SW480 (cell line): ENCODE results near the gene EXOC4.

Source experiments
- DNase-seq: peaks from one replicate; pipeline ENCODE4 v3.0.0-alpha.2; 2016; ENCODE audit warnings: low spot score

The EXOC4 gene

GRCh38 chr7:133709036-133709880 lies 456.4 kb downstream of the EXOC4 start:
- DNase-seq, result no peak

GRCh38 chr7:133712544-133712943 lies 459.7 kb downstream of the EXOC4 start:
- no peak for DNase-seq

- DNase-seq, result no peak
Observed at GRCh38 chr7:133714654-133715053, 461.8 kb downstream of the EXOC4 start.

DNA sequence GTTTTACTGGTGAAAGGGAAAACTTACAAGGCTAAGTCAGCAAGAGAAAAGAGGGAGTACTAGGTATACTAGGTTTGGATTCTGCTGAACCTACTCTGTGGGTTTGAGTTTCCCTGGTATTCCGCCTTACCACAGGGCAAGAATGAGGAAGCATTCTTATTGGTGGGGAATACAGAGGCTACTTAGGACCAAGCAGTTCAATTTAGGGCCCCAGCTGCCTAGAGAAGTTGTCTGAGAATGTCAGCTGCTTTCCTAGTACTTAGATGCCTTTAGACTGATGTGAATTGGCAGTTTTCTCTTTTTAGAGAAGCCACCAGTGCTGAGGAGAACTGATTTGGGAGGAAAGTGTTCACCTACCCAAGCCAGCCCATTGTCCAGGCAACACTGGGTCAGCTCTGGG lies 465.3 kb downstream of the EXOC4 start:
- no peak for DNase-seq

DNA sequence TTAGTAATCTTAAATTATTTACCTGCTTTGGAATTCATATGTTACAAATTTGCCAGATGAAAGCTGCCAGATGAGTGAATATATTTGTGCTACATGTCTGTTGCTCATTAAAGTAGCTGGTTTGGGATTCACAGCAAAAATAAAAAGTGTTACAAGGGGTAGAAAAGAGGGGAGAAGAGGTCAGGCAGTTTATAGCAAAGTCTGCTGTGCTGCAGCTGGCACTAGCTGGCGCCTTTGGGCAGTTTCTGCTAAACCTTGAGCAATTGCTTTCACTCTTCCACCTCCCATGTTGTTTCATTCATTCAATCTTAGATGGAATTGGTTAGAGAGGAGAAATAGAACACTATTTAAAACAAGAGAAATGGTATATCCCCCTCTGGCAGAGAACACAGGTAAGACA lies 470.2 kb downstream of the EXOC4 start:
- no peak for DNase-seq

DNA sequence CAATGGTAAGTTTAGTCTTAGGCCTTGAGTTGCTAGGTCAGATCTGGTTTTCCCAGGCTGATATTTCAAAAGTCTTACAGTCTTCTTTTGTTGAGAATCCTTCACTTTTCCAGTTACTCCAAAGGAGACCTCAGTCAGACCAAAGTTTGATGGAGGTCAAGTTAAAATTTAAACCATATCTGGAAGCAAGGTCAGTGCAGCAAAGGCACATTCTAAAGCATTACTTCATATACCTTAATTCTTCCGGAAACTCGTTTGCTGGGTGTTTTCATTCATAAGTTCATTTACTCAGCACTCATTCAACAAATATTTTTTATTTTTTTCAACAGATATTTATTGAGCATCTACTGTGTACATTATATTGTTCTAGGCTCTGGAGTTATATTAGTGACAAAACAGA lies 471.3 kb downstream of the EXOC4 start:
- DNase-seq, result no peak

DNA sequence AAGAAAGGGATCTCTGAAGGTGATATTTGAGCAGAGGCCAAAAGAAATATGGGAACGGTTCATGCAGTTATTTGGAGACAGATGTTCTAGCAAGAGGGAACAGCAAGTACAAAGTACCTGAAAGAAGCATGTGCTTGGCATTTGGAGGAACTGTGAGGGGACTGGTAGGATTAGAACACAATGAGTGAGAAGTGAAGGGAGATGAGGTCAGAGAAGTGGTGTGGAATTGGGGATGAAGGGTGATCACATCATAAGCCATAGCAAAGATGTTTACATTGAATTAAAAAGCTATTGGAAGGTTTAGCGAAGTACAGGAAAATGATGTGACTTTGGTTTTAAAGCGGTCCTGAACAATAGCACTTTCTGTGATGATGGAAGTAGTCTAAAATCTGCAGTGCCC lies 471.8 kb downstream of the EXOC4 start:
- DNase-seq, result no peak

- no peak for DNase-seq
Observed at GRCh38 chr7:133727476-133728214, 474.8 kb downstream of the EXOC4 start.

- DNase-seq, result no peak
Observed at GRCh38 chr7:133730360-133730759, 477.5 kb downstream of the EXOC4 start.

DNA sequence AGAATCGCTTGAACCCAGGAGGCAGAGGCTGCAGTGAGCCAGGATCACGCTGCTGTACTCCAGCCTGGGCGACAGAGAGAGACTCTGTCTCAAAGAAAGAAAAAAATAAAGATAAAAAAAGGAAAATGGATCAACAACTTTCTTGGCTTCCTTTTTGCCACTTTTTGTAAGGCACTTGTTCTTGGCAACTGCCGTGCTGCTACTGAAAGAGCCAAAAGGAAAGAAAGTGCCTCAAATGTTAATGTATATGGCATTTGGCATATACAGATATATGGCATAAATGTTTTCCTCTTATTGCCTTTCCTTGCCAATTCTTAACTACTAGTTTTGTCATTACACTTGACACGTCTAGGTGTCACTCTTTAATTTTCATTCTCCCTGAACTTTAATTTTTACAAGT lies 480.5 kb downstream of the EXOC4 start:
- DNase-seq, result no peak

DNA sequence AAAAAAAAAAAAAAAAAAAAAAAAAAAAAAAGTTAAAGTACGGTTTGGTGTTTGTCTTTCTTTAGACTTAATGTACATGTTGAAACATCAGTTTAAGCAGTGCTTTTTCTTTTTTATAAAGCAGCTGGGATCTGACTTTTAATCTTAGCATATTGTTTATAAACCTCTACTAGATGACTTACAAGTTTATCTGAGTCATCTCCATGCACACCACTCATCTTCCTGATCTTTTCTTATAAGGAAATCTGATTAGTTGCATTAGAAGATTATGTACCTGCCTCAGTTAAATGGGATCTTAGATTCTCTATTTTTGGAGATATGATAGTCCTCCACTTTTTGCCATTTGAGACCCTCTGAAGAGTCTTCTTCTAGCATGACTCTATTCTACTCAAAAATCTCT lies 482.3 kb downstream of the EXOC4 start:
- no peak for DNase-seq

DNA sequence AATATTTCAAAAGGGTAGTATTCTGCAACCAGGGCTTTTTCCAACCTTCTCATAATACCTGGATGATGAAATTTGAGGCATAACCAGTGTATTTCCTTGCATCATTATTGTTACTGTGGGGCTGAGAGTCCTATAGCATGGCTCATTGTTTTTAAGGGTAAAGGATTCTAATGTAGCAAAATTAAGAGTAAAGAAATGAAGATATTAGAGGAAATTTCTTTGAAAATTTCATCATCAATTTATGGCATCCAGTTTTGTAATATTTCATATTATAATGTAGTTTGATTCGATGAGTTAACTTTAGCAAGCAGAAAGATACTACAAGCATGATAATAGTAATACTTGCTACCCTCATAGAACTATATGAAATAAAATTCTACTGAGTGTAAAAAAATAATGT lies 486.9 kb downstream of the EXOC4 start:
- no peak for DNase-seq

GRCh38 chr7:133741078-133741477 lies 488.2 kb downstream of the EXOC4 start:
- DNase-seq, result no peak

DNA sequence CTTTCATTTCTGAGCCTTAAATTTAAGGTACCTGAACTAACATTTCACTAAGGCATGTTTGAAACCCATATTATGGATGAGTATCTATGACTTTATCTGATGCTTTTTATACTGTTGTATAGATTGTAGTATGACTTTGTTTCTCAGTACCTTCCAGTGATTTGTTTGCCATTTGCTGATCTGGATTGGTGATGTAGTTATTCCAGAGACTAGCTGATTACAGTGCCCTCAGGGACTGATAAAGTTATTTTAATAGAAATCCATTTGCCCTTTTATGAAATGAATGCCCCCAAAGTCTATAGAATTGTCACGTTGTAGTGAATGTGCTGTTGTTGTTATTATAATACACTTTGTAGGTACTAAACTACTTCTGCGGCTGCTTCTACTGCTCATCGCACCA lies 488.8 kb downstream of the EXOC4 start:
- no peak for DNase-seq

DNA sequence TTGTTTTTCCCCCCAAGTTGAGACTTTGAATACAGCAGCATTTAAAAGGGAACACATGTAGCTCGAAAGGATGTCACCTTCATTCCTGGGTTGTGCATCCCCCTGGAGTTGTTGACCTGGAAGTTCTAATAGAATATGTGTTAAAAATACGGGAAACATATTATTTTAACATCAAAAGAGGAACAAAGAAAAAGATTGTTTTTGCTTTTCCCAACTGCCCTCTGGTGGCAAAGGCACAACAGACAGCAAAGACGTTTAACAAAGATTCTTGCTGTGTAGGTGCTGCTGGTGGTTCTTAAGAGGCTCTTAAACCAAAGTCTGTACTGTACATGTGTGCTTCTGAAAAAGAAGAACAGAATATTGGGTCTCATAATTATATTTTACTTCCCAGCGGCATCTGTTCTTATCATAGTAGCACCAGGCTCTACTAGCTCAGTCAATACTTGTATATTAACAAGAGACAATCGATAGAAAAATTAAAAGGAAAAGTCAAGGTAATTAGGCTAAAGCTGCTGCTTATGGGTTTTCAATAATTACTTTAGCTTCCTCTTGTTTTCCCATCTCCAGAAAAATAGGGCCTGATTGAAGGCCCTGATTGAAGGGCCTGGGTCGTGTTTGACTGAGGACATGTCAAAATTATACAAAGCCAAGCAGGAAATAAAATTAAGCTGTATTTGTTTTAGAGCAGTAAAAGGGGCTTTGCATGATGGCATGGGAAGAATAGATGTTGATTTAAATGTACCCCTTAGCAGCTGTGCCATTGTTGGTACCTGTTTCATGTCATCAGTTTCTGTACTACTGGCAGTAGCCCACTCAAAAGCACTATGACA lies 490.0 kb downstream of the EXOC4 start:
- no peak for DNase-seq

- no peak for DNase-seq
Observed at GRCh38 chr7:133744451-133744850, 491.6 kb downstream of the EXOC4 start.

DNA sequence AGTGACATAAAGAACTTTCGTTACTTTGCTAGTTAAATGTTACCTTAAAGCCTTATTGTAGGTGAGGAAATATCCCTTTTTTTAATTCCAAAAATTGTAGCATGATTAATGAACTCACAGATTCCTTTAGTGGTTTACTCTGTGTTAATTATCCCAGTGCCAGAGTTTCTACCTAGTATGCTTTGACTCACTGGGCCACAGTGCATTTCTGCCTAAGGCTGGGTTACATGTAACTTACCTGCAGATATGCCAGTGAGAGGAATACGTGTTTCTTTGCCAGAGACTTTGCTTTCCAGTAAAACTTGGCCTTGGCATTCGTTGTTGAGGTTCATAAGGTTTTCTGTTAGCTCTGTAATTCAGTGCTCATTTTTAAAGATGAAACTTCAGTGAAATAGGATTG lies 493.4 kb downstream of the EXOC4 start:
- DNase-seq, result no peak

DNA sequence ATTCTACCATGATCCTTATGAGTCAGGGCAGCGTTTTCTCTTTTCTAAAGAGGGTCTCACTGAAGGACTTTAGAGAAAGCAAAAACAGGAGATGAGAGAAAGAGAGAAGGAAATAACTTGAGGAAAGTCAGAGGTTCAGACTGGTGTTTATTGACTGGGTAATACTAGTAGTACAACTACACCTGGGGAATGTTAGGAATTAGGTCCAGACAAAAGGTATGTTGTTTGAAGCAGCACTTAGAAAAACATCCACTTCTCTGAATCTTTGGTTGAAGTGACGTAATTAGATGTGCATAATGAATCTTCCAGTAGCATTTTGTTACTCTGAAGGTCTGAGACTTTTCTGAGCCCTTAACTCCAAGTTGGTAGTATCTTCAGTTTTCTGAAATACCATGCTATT lies 494.0 kb downstream of the EXOC4 start:
- no peak for DNase-seq

GRCh38 chr7:133748443-133749407 lies 495.8 kb downstream of the EXOC4 start:
- DNase-seq, result no peak

- DNase-seq, result no peak
Observed at GRCh38 chr7:133750287-133750686, 497.4 kb downstream of the EXOC4 start.

GRCh38 chr7:133751079-133751478 lies 498.2 kb downstream of the EXOC4 start:
- no peak for DNase-seq
